Right lobe of liver (tissue), 4 donors: ENCODE measurements around the gene APOL3.

Experiments used
- POLR2A ChIP-seq: fragments of 450-650 bp; IDR thresholded peaks from one replicate; pipeline ENCODE4 v1.6.1; 2017; ENCODE audit warnings: antibody characterized with exemption, mild to moderate bottlenecking
- TF ChIP-seq, protein P1 (sequence below), 4 donors: fragments of 200-600 bp in 3 of 4; fragments of 450-650 bp in 1 of 4; IDR thresholded peaks; one replicate each; pipeline versions ENCODE4 v1.5.1 to v1.8.0; 2016 to 2022; ENCODE audit warnings: antibody characterized with exemption in 4 of 4, mild to moderate bottlenecking in 2 of 4
- donor health status: DM: no; HTN: no; CAD: no.
- donor health status: DM: no; HTN: no; CAD: no.
- donor health status: DM: no; HTN: yes; CAD: no.

DNA sequence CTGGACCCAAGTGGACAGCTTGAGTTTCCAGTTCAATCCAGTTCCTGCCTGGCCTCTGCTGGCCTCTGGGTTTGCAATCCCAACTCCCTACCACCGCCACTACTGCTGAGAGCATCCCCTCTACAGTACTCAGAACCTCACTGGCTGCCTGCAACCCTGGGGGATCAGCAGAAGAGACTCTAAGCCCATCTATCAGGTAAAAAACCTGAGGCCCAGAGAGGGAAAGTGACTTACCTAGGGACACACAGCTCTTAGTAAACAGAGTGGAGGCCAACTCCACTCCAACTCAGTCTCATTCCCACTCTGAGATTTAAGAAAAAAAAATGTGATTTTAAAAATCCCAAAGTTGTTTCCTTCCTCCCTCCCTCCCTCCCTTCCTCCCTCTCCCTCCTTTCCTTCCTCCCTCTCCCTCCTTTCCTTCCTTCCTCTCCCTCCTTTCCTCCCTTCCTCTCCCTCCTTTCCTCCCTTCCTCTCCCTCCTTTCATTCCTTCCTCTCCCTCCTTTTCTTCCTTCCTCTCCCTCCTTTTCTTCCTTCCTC, 34.5 kb downstream of the APOL3 start:
- TF ChIP-seq, protein P1, sequence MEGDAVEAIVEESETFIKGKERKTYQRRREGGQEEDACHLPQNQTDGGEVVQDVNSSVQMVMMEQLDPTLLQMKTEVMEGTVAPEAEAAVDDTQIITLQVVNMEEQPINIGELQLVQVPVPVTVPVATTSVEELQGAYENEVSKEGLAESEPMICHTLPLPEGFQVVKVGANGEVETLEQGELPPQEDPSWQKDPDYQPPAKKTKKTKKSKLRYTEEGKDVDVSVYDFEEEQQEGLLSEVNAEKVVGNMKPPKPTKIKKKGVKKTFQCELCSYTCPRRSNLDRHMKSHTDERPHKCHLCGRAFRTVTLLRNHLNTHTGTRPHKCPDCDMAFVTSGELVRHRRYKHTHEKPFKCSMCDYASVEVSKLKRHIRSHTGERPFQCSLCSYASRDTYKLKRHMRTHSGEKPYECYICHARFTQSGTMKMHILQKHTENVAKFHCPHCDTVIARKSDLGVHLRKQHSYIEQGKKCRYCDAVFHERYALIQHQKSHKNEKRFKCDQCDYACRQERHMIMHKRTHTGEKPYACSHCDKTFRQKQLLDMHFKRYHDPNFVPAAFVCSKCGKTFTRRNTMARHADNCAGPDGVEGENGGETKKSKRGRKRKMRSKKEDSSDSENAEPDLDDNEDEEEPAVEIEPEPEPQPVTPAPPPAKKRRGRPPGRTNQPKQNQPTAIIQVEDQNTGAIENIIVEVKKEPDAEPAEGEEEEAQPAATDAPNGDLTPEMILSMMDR (IDR thresholded peaks at IDR 0.05) = no peak
- no peak for TF ChIP-seq POLR2A
